Body of pancreas (tissue), 4 donors: ENCODE results near the gene ABHD18.
"Not testable (repeated sequence)": the region's sequence is repeated elsewhere in the genome, so short reads cannot be mapped to it uniquely, and the experiment has no call there.

Source experiments
- CTCF ChIP-seq, 7 experiments: fragments of 450-650 bp in 4 of 7; fragments of 200-600 bp in 3 of 7; sonication (generic) in 3 of 7; IDR thresholded peaks; one replicate each; pipeline ENCODE4 v1.5.1; 2016 to 2019; ENCODE audit warnings: antibody characterized with exemption in 7 of 7
- POLR2A ChIP-seq, 3 donors: fragments of 450-650 bp; IDR thresholded peaks; one replicate each; pipeline ENCODE4 v1.6.1; 2016; ENCODE audit warnings: antibody characterized with exemption in 3 of 3, mild to moderate bottlenecking in 2 of 3

- TF ChIP-seq CTCF, POLR2A (IDR thresholded peaks at IDR 0.05): not testable (repeated sequence)
Observed at GRCh38 chr4:128055441-128056206, 90.4 kb downstream of the ABHD18 start.
